Stimulated activated CD8-positive, alpha-beta memory T cell treated with anti-CD3 and anti-CD28 coated beads, Interleukin-7, amount 100 ng/mL, for 1 hour (primary cell): Measurements from ENCODE around the gene GAB2.
"Not testable (repeated sequence)": the region's sequence is repeated elsewhere in the genome, so short reads cannot be mapped to it uniquely, and the experiment has no call there.

Source experiments
- DNase-seq, 2 donors: peaks; one replicate each; pipeline ENCODE4 v3.0.0-alpha.2; 2020; ENCODE audit warnings: low read depth in 2 of 2

Gene GAB2

DNA sequence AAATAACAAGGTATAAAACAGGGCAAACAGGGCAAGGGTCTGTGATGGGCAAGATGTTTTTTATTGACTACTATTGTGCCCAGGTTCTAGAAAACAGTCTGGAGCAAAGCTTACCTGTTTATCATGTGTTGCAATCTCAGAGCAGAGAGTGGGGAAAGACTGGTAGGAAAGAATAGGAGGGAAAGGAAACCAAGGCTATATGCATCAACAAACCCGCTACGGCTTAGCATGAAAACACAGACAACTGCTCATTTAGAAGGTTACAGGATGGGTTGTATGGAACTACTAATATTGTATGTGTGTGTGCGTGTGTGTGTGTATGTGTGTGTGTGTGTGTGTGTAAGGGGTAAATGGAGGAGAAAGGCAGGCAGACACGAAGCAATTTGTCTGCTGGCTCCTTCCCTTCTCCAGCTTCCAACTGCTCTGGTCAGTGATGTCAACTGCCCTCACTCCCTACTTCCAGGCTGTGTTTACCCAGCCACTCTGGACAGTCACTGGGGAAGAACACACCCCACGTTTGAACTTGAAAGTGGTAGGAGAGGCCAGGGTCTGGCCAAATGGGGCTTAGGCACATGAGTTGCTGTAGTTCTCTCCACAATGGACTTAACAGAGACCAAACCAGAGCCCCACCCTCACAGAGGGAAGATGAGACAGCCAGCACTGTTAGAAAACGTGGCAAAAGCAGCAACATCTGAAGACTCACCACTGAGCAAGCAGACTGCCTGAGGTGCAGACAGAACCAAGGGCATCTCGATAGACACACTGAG, 47.0 kb downstream of the GAB2 start:
- no peak for DNase-seq

GRCh38 chr11:78365381-78365792, 52.2 kb downstream of the GAB2 start:
- DNase-seq, result no peak

- DNase-seq, result no peak
Measured at GRCh38 chr11:78364128-78364751, 53.4 kb downstream of the GAB2 start.

- no peak for DNase-seq
Measured at GRCh38 chr11:78363024-78363619, 54.5 kb downstream of the GAB2 start.

DNA sequence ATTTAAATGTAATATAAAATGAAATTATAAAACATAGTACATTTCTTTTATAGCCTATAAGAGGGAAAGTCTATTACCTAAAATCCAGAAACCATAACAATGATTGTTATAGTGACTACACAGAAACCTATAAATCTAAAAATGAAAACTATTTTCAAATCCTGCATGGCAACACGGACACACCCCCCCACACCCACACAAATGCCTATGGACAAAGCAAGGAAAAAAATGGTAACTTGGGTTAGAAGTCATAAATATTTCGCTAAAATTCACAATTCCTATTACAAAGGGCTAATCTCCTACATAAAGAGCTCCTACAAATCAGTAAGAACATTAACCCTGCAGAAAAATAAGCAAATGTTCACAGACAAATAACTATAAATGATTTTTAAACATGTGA, 56.4 kb downstream of the GAB2 start:
- no peak for DNase-seq

DNA sequence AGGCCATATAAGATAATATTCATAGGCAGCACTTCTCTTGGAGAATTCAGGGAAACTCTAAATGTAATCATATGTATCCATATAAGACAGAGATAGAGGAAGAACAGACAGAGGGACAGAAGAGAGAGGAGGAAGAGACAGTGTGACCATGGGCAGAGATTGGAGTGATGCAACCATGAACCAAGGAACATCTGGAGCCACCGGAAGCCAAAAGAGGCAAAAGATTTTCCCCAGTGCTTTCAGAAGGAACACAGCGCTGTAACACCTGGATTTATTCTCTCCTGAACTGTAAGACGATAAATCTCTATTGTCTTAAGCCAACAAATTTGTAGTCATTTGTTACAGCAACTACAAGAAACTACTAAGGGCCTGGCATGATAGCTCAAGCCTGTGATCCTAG, 57.7 kb downstream of the GAB2 start:
- no peak for DNase-seq

DNA sequence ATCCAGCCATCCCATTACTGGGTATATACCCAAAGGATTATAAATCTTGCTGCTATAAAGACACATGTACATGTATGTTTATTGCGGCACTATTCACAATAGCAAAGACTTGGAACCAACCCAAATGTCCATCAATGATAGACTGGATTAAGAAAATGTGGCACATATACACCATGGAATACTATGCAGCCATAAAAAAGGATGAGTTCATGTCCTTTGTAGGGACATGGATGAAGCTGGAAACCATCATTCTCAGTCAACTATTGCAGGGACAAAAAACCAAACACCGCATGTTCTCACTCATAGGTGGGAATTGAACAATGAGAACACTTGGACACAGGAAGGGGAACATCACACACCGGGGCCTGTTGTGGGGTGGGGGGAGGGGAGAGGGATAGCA, 59.7 kb downstream of the GAB2 start:
- not testable (repeated sequence) for DNase-seq

DNA sequence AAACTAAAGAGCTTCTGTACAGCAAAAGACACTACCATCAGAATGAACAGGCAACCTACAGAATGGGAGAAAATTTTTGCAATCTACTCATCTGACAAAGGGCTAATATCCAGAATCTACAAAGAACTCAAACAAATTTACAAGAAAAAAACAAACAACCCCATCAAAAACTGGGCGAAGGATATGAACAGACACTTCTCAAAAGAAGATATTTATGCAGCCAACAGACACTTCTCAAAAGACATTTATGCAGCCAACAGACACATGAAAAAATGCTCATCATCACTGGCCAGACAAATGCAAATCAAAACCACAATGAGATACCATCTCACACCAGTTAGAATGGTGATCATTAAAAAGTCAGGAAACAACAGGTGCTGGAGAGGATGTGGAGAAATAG, 60.2 kb downstream of the GAB2 start:
- DNase-seq, result not testable (repeated sequence)

DNA sequence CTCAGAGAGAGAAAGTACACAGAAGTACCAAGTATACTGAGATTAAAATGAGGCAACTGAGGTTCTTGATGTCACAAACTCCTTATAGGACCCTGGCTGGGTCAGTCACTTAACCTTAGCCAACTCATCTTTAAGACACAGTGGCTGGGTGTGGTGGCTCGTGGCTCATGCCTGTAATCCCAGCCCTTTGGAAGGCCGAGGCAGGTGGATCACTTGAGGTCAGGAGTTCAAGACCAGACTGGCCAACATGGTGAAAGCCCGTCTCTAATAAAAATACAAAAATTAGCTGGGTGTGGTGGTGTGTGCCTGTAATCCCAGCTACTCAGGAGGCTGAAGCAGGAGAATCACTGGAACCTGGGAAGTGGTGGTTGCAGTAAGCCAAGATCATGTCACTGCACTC, 61.9 kb downstream of the GAB2 start:
- DNase-seq, result not testable (repeated sequence)

- no peak for DNase-seq
Measured at GRCh38 chr11:78355309-78355705, 62.3 kb downstream of the GAB2 start.

DNA sequence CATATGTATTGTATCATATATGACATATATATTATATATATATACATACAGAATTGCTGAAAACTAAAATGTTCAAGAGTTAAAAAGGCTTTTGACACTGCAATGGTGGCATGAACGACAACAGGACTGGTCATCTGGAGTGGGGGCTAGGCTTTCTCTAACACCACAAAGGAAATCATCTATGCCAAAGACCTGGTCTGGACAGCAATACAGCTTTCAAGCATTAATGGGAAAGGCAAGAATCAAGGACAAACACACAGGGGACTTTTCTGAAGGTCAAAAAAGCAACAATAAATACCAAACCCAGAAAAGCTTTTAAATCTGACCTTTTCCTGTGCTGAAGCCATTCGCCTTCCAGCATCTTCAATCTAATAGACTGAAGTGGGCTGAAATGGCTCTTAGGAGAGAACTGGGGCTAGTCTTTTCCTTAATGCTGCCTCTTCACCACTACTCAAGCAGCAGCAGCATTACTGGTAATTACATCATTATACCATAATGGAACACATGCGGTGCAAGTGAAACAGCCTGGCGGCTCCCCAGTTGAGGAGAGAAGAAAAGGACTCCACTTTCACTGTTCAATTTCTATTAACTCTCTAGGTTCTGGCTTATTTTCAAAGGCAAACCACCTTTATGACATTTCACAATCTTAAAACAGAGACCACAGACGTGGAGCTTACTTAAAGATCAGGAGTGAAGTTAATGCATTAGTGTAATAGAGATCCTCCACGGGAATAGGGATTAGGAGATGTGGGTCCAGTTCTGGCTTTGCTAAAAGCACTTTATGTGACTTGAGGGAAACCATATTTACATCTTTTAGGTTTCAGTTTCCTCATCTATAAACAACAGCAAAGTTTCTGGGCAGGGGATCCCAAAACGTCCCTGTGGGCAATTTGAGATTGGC, 63.0 kb downstream of the GAB2 start:
- DNase-seq, result no peak

GRCh38 chr11:78351979-78352841, 65.4 kb downstream of the GAB2 start:
- no peak for DNase-seq

DNA sequence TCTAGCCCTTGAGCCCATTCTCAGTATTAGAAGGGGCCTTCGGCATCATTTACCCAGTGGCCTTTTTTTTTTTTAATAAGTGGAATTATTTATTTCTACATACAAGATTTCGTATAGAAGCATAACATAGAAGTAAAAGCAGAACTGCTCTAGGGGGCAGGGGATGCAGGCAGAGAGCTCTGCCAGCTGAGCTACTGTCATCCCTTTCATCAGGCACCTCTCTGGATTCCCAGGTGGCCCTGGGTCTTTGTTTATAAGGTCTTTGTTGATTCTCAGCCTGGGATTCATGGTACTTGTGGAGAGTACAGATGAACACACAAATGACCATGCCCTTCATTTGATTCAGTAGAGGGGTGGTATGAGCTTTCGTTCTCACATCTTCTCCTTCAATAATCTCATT, 66.4 kb downstream of the GAB2 start:
- DNase-seq, result no peak

GRCh38 chr11:78350646-78351165, 66.9 kb downstream of the GAB2 start:
- no peak for DNase-seq

DNA sequence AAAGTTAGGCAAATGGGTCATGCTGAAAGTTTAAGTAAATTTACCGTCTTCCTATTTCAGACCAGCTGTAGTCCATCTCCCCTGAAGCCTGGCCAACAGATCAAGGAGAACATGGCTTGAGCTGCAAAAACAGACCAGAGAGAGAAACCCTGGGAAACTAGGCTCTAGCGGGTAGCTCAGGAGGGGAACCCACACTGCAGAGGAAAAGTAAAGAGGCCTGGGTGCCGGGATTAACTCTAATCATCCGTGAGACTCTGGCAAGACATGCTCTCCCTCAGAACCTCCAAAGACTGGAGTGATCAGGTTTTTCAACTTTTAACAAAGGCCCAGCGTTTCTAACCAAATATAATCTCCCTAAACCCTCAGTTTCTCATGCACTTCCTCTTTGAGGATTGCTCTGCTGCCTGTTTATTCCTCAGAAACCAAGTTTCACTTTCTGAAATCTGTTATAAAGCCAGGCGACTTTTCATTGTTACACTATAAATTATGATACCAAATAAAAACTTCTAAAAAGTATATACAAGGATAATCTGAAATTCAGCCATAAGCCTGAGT, 67.5 kb downstream of the GAB2 start:
- no peak for DNase-seq

GRCh38 chr11:78349624-78350023, 68.0 kb downstream of the GAB2 start:
- no peak for DNase-seq

DNA sequence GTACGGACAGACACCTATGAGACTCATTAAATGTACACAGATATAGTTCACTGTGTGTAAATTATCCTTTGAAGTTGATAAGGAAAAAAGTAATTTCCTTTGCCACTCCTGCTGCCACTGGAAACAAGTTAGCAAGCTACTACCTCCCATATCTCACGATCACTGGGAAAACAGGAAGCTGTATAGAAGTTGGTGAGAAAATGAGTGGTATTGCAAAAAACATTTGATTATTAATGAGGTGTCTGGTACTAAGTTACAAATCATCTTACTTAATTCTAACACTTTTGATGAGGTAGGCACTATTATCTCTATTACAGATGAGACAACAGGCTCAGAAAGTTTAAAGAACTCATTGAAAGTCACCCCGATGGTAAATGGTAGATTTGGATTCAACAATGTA, 68.5 kb downstream of the GAB2 start:
- no peak for DNase-seq

- DNase-seq, result no peak
Measured at GRCh38 chr11:78347956-78348355, 69.7 kb downstream of the GAB2 start.

GRCh38 chr11:78346799-78347198, 70.8 kb downstream of the GAB2 start:
- DNase-seq, result no peak

- DNase-seq, result no peak
Measured at GRCh38 chr11:78345450-78345849, 72.2 kb downstream of the GAB2 start.

GRCh38 chr11:78344676-78345075, 72.9 kb downstream of the GAB2 start:
- no peak for DNase-seq
